ENCODE data around the gene HORMAD2. TPM values are rescaled to one million over a fixed set of nuclear protein-coding genes. Genes with fewer than 3 reads are reported as not detected.

HORMAD2 gene
- total and polyA plus RNA-seq, 9 donors: not detected

GRCh38 chr22:30178181-30179126, 98.2 kb downstream of the HORMAD2 start:
- no peaks in the 10 kb centered on the region for H3K36me3 ChIP-seq (ENCODE audit: control insufficient read depth, insufficient read depth, low read length)
- DNase-seq: no peak
- H3K4me1 ChIP-seq (ENCODE audit: control insufficient read depth, insufficient read depth, low read length): no peaks in the 10 kb centered on the region
- H3K27me3 ChIP-seq (ENCODE audit: control insufficient read depth, insufficient read depth, low read length): peaks cover 4% of the 10 kb centered on the region
- H3K27ac ChIP-seq (ENCODE audit: low read length): no peak overlapping the region
- 40% methylated on average over 1 of the region's 3 CpGs for WGBS (ENCODE audit: insufficient coverage)
- H3K9me3 ChIP-seq (replicated peaks; ENCODE audit: control insufficient read depth, low read depth, low read length): no peaks in the 10 kb centered on the region
- no peak overlapping the region for H3K4me3 ChIP-seq (ENCODE audit: low read length)

- Histone ChIP-seq H3K36me3 (ENCODE audit: control insufficient read depth, insufficient read depth, low read length) (no peaks in the 10 kb centered on the region), H3K27ac (ENCODE audit: low read length) (no peak overlapping the region), H3K27me3 (ENCODE audit: control insufficient read depth, insufficient read depth, low read length) (peaks cover 4% of the 10 kb centered on the region), H3K4me1 (ENCODE audit: control insufficient read depth, insufficient read depth, low read length) (no peaks in the 10 kb centered on the region), H3K9me3 (replicated peaks; ENCODE audit: control insufficient read depth, low read depth, low read length) (no peaks in the 10 kb centered on the region), H3K4me3 (ENCODE audit: low read length) (no peak overlapping the region)
- WGBS (ENCODE audit: insufficient coverage): 74% methylated on average over 3 of the region's 3 CpGs
- DNase-seq: no peak
Measured at GRCh38 chr22:30180616-30181015, 100.4 kb downstream of the HORMAD2 start.

GRCh38 chr22:30181459-30182349, 101.4 kb downstream of the HORMAD2 start:
- no peak overlapping the region for H3K4me3 ChIP-seq (ENCODE audit: low read length)
- 100% methylated on average over 2 of the region's 7 CpGs for WGBS (ENCODE audit: insufficient coverage)
- no peaks in the 10 kb centered on the region for H3K36me3 ChIP-seq (ENCODE audit: control insufficient read depth, insufficient read depth, low read length)
- H3K9me3 ChIP-seq (replicated peaks; ENCODE audit: control insufficient read depth, low read depth, low read length): no peaks in the 10 kb centered on the region
- DNase-seq: no peak
- H3K27ac ChIP-seq (ENCODE audit: low read length): no peak overlapping the region
- peaks cover 2% of the 10 kb centered on the region for H3K27me3 ChIP-seq (ENCODE audit: control insufficient read depth, insufficient read depth, low read length)
- no peaks in the 10 kb centered on the region for H3K4me1 ChIP-seq (ENCODE audit: control insufficient read depth, insufficient read depth, low read length)

GRCh38 chr22:30182350-30182745, 102.1 kb downstream of the HORMAD2 start:
- Histone ChIP-seq H3K9me3 (replicated peaks; ENCODE audit: control insufficient read depth, low read depth, low read length) (no peaks in the 10 kb centered on the region), H3K27ac (ENCODE audit: low read length) (no peak overlapping the region), H3K4me1 (ENCODE audit: control insufficient read depth, insufficient read depth, low read length) (no peaks in the 10 kb centered on the region), H3K27me3 (ENCODE audit: control insufficient read depth, insufficient read depth, low read length) (peaks cover 2% of the 10 kb centered on the region), H3K4me3 (ENCODE audit: low read length) (no peak overlapping the region), H3K36me3 (ENCODE audit: control insufficient read depth, insufficient read depth, low read length) (no peaks in the 10 kb centered on the region)
- DNase-seq: no peak
- 50% methylated on average over 1 of the region's 4 CpGs for WGBS (ENCODE audit: insufficient coverage)

GRCh38 chr22:30182815-30183214, 102.6 kb downstream of the HORMAD2 start:
- no peaks in the 10 kb centered on the region for H3K36me3 ChIP-seq (ENCODE audit: control insufficient read depth, insufficient read depth, low read length)
- peak; percentile 61 for DNase-seq
- no peak overlapping the region for H3K27ac ChIP-seq (ENCODE audit: low read length)
- no peak overlapping the region for H3K4me3 ChIP-seq (ENCODE audit: low read length)
- H3K4me1 ChIP-seq (ENCODE audit: control insufficient read depth, insufficient read depth, low read length): no peaks in the 10 kb centered on the region
- peaks cover 2% of the 10 kb centered on the region for H3K27me3 ChIP-seq (ENCODE audit: control insufficient read depth, insufficient read depth, low read length)
- H3K9me3 ChIP-seq (replicated peaks; ENCODE audit: control insufficient read depth, low read depth, low read length): no peaks in the 10 kb centered on the region
- WGBS (ENCODE audit: insufficient coverage): 0% methylated on average over 1 of the region's 4 CpGs

- DNase-seq: no peak
- Histone ChIP-seq H3K36me3 (ENCODE audit: control insufficient read depth, insufficient read depth, low read length) (no peaks in the 10 kb centered on the region), H3K4me1 (ENCODE audit: control insufficient read depth, insufficient read depth, low read length) (no peaks in the 10 kb centered on the region), H3K27ac (ENCODE audit: low read length) (no peak overlapping the region), H3K27me3 (ENCODE audit: control insufficient read depth, insufficient read depth, low read length) (peaks cover 2% of the 10 kb centered on the region), H3K4me3 (ENCODE audit: low read length) (no peak overlapping the region), H3K9me3 (replicated peaks; ENCODE audit: control insufficient read depth, low read depth, low read length) (no peaks in the 10 kb centered on the region)
- WGBS (ENCODE audit: insufficient coverage): 58% methylated on average over 3 of the region's 3 CpGs
Measured at GRCh38 chr22:30183271-30183670, 103.0 kb downstream of the HORMAD2 start.

GRCh38 chr22:30183861-30184278, 103.6 kb downstream of the HORMAD2 start:
- no CpG with 5 or more reads among the region's 2 CpGs for WGBS (ENCODE audit: insufficient coverage)

GRCh38 chr22:30185129-30185528, 104.9 kb downstream of the HORMAD2 start:
- no peaks in the 10 kb centered on the region for H3K4me1 ChIP-seq (ENCODE audit: control insufficient read depth, insufficient read depth, low read length)
- H3K36me3 ChIP-seq (ENCODE audit: control insufficient read depth, insufficient read depth, low read length): no peaks in the 10 kb centered on the region
- WGBS (ENCODE audit: insufficient coverage): 92% methylated on average over 2 of the region's 5 CpGs
- DNase-seq: no peak
- peaks cover 8% of the 10 kb centered on the region for H3K27me3 ChIP-seq (ENCODE audit: control insufficient read depth, insufficient read depth, low read length)
- H3K27ac ChIP-seq (ENCODE audit: low read length): no peak overlapping the region
- no peak overlapping the region for H3K4me3 ChIP-seq (ENCODE audit: low read length)
- no peaks in the 10 kb centered on the region for H3K9me3 ChIP-seq (replicated peaks; ENCODE audit: control insufficient read depth, low read depth, low read length)

More at GRCh38 chr22:30183861-30184278, 103.6 kb downstream of the HORMAD2 start:
- Histone ChIP-seq H3K4me1 (ENCODE audit: control insufficient read depth, insufficient read depth, low read length) (no peaks in the 10 kb centered on the region), H3K4me3 (ENCODE audit: low read length) (no peak overlapping the region), H3K27me3 (ENCODE audit: control insufficient read depth, insufficient read depth, low read length) (peaks cover 2% of the 10 kb centered on the region), H3K9me3 (replicated peaks; ENCODE audit: control insufficient read depth, low read depth, low read length) (no peaks in the 10 kb centered on the region), H3K27ac (ENCODE audit: low read length) (no peak overlapping the region), H3K36me3 (ENCODE audit: control insufficient read depth, insufficient read depth, low read length) (no peaks in the 10 kb centered on the region)
- no peak for DNase-seq

- Histone ChIP-seq H3K9me3 (replicated peaks; ENCODE audit: control insufficient read depth, low read depth, low read length) (no peaks in the 10 kb centered on the region), H3K27ac (ENCODE audit: low read length) (no peak overlapping the region)
Measured at GRCh38 chr22:30185549-30185948, 105.3 kb downstream of the HORMAD2 start.

GRCh38 chr22:30186041-30186440, 105.8 kb downstream of the HORMAD2 start:
- H3K36me3 ChIP-seq (ENCODE audit: control insufficient read depth, insufficient read depth, low read length): no peaks in the 10 kb centered on the region
- peaks cover 10% of the 10 kb centered on the region for H3K27me3 ChIP-seq (ENCODE audit: control insufficient read depth, insufficient read depth, low read length)
- peaks cover 5% of the 10 kb centered on the region for H3K4me1 ChIP-seq (ENCODE audit: control insufficient read depth, insufficient read depth, low read length)
- no peak overlapping the region for H3K4me3 ChIP-seq (ENCODE audit: low read length)
- H3K27ac ChIP-seq (ENCODE audit: low read length): no peak overlapping the region
- no peaks in the 10 kb centered on the region for H3K9me3 ChIP-seq (replicated peaks; ENCODE audit: control insufficient read depth, low read depth, low read length)
- DNase-seq: no peak

More at GRCh38 chr22:30185549-30185948, 105.3 kb downstream of the HORMAD2 start:
- Histone ChIP-seq H3K36me3 (ENCODE audit: control insufficient read depth, insufficient read depth, low read length) (no peaks in the 10 kb centered on the region), H3K27me3 (ENCODE audit: control insufficient read depth, insufficient read depth, low read length) (peaks cover 10% of the 10 kb centered on the region), H3K4me3 (ENCODE audit: low read length) (no peak overlapping the region), H3K4me1 (ENCODE audit: control insufficient read depth, insufficient read depth, low read length) (peaks cover 3% of the 10 kb centered on the region)
- no peak for DNase-seq
